ENCODE results near the gene TSN. TPM values are rescaled to one million over a fixed set of nuclear protein-coding genes. Genes with fewer than 3 reads are reported as not detected.

The TSN gene
- total and polyA plus RNA-seq, 9 of the 15 experiments (the other 6 are each of a cell fraction or from before 2014, with no cell fraction given), result 63.2 to 152 (median 95.2) TPM

DNA sequence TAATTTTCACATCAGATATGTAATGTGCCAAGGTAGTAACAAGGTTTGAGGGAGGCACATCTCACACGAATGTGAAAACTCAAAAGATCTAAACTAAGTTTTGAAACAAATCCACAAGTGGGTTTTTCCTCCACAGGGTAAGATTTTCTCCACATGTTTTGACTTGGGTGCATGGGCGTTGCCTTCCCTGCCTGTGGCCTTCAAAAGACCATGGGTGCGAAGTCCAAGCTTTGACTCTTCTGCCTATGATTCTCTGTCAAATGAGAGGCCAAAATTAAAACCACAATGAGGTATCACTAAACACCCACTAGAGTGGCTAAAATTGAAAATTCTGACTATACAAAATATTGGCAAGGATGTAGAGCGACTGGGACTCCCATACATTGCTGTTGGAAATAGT is 49.5 kb upstream of the TSN start:
- ChIA-PET CTCF (ENCODE audit: low intra/inter-chr PET ratio) (no interaction called here), POLR2A (no interaction called here)
- Histone ChIP-seq H3K4me1 (replicated peaks in 1 of 2; ENCODE audit: control insufficient read depth in 2 of 2, insufficient read depth in 2 of 2, low read length in 2 of 2) (peaks cover 3 to 7% of the 10 kb centered on the region in 2 experiments), H3K9ac (ENCODE audit: insufficient read depth in 1 of 2, low read depth in 2 of 2, low read length in 2 of 2) (no peak overlapping the region), H3K9me3 (replicated peaks; ENCODE audit: control insufficient read depth, insufficient read depth, low read depth, low read length) (no peaks in the 10 kb centered on the region), H3K79me2 (ENCODE audit: control insufficient read depth, insufficient read depth, low read length) (no peaks in the 10 kb centered on the region), H3K4me3 (no peak overlapping the region), H2AFZ (ENCODE audit: low read depth, low read length) (no peak overlapping the region; the same call in 1 of the 2 replicates), H3K4me2 (ENCODE audit: insufficient read depth, low read length) (no peak overlapping the region), H3K27me3 (ENCODE audit: control insufficient read depth in 2 of 2, insufficient read depth in 2 of 2, low read length in 2 of 2) (peaks cover 3 to 9% of the 10 kb centered on the region in 2 experiments; a peak in 2 of 5 replicates), H3K27ac (ENCODE audit: extremely low read depth, low read depth, low read length) (no peak overlapping the region), H4K20me1 (replicated peaks; ENCODE audit: control insufficient read depth, insufficient read depth, low read length) (no peaks in the 10 kb centered on the region), H3K9me1 (ENCODE audit: control insufficient read depth, insufficient read depth, low read length) (no peaks in the 10 kb centered on the region), H3K36me3 (ENCODE audit: control insufficient read depth, insufficient read depth, low read length) (no peaks in the 10 kb centered on the region)
- BruUV-seq (replicated peaks), result no TSS peak
- intact Hi-C loops (cut with micrococcal nuclease) (no loop called here), in situ Hi-C loops (cut with MboI) (no loop called here)
- DNase-seq (ENCODE audit: extremely low read depth in 1 of 4, low spot score in 3 of 4), result no peak
- ATAC-seq, result no peak
- 67% methylated on average over 3 of the region's 4 CpGs for WGBS (ENCODE audit: insufficient coverage, low coverage, missing lambda C conversion rate)
- no peak for FAIRE-seq
- TF ChIP-seq CEBPB (tag; IDR thresholded peaks at IDR 0.05), result no peak
- TF ChIP-seq RBM17 (IDR thresholded peaks at IDR 0.05; ENCODE audit: borderline replicate concordance, low read depth, low read length), result no peak
- TF ChIP-seq ARNT (IDR thresholded peaks at IDR 0.05), result no peak
- TF ChIP-seq ARHGAP35 (IDR thresholded peaks at IDR 0.05; ENCODE audit: partially characterized antibody), result no peak
- no peak for TF ChIP-seq ILF3 (IDR thresholded peaks at IDR 0.05; ENCODE audit: borderline replicate concordance)
- TF ChIP-seq CAMTA2 (CRISPR knock-in tag; conservative IDR thresholded peaks at IDR 0.05), result no peak
- no peak for TF ChIP-seq NEUROD1 (IDR thresholded peaks at IDR 0.05; ENCODE audit: borderline replicate concordance, low read depth, low read length, partially characterized antibody)
- no peak for TF ChIP-seq ATF7 (IDR thresholded peaks at IDR 0.05)
- TF ChIP-seq NKRF (IDR thresholded peaks at IDR 0.05; ENCODE audit: borderline replicate concordance), result no peak
- no peak for TF ChIP-seq HDGF (IDR thresholded peaks at IDR 0.05)
- TF ChIP-seq ZBTB11 (CRISPR knock-in tag; IDR thresholded peaks at IDR 0.05), result no peak
- no peak for TF ChIP-seq JUN (IDR thresholded peaks at IDR 0.05; ENCODE audit: borderline replicate concordance, low read depth, low read length)
- TF ChIP-seq JUN (CRISPR knock-in tag; IDR thresholded peaks at IDR 0.05; ENCODE audit: borderline replicate concordance), result no peak
- no peak for TF ChIP-seq C11orf30 (IDR thresholded peaks at IDR 0.05; ENCODE audit: low read depth)
- no peak for TF ChIP-seq ZNF143 (CRISPR knock-in tag; IDR thresholded peaks at IDR 0.05)
- no peak for TF ChIP-seq ESRRB (CRISPR knock-in tag; IDR thresholded peaks at IDR 0.05; ENCODE audit: borderline replicate concordance)
- TF ChIP-seq ZNF449 (CRISPR knock-in tag; IDR thresholded peaks at IDR 0.05), result no peak
- TF ChIP-seq EP400 (IDR thresholded peaks at IDR 0.05), result no peak
- TF ChIP-seq DPF2 (IDR thresholded peaks at IDR 0.05), result no peak
